Ishikawa (cell line): Measurements from ENCODE around the gene XRCC5.

ENCODE experiments used
- CEBPB ChIP-seq: IDR thresholded peaks from 2 replicates; pipeline ENCODE4 v1.6.1; 2012
- EGR1 ChIP-seq: IDR thresholded peaks from 2 replicates; pipeline ENCODE4 v1.6.1; 2012
- EP300 ChIP-seq: IDR thresholded peaks from 2 replicates; pipeline ENCODE4 v1.6.1; 2012; ENCODE audit warnings: borderline replicate concordance
- RAD21 ChIP-seq: IDR thresholded peaks from 2 replicates; pipeline ENCODE4 v1.6.1; 2012; ENCODE audit warnings: low read depth
- TAF1 ChIP-seq: IDR thresholded peaks from 2 replicates; pipeline ENCODE4 v1.6.1; 2012; ENCODE audit warnings: low read depth, mild to moderate bottlenecking
- TCF12 ChIP-seq: IDR thresholded peaks from 2 replicates; pipeline ENCODE4 v1.6.1; 2012; ENCODE audit warnings: low read depth
- TEAD4 ChIP-seq: IDR thresholded peaks from 2 replicates; pipeline ENCODE4 v1.6.1; 2012
- YY1 ChIP-seq: IDR thresholded peaks from 2 replicates; pipeline ENCODE4 v1.6.1; 2012; ENCODE audit warnings: low read depth
- TF ChIP-seq, protein P1 (sequence below): IDR thresholded peaks from 2 replicates; pipeline ENCODE4 v1.6.1; 2012; ENCODE audit warnings: low read depth, mild to moderate bottlenecking

DNA sequence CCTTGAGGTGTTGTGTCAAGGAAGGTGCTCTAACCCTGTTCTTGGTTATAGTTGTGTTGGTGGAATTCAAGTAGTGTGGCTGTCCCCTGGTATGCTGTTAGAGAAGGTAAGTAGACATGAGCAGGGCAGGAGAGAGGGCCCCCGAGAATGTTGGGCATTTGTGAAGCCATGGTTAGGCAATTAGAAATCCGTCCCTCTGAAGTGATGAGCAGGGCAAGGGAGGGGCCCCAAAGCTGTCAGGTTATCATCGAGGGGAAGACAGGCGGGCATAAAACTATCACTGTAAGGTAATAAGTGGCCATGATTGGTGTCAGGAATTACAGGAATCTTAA lies 5.2 kb downstream of the XRCC5 start:
- TF ChIP-seq RAD21 (no peak), EP300 (no peak), CEBPB (no peak), TCF12 (no peak), YY1 (no peak), TEAD4 (no peak), TAF1 (no peak), EGR1 (no peak)
- TF ChIP-seq, protein P1, sequence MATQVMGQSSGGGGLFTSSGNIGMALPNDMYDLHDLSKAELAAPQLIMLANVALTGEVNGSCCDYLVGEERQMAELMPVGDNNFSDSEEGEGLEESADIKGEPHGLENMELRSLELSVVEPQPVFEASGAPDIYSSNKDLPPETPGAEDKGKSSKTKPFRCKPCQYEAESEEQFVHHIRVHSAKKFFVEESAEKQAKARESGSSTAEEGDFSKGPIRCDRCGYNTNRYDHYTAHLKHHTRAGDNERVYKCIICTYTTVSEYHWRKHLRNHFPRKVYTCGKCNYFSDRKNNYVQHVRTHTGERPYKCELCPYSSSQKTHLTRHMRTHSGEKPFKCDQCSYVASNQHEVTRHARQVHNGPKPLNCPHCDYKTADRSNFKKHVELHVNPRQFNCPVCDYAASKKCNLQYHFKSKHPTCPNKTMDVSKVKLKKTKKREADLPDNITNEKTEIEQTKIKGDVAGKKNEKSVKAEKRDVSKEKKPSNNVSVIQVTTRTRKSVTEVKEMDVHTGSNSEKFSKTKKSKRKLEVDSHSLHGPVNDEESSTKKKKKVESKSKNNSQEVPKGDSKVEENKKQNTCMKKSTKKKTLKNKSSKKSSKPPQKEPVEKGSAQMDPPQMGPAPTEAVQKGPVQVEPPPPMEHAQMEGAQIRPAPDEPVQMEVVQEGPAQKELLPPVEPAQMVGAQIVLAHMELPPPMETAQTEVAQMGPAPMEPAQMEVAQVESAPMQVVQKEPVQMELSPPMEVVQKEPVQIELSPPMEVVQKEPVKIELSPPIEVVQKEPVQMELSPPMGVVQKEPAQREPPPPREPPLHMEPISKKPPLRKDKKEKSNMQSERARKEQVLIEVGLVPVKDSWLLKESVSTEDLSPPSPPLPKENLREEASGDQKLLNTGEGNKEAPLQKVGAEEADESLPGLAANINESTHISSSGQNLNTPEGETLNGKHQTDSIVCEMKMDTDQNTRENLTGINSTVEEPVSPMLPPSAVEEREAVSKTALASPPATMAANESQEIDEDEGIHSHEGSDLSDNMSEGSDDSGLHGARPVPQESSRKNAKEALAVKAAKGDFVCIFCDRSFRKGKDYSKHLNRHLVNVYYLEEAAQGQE, result no peak
